Germinal center (tissue), 1 donor: ENCODE results near the gene ABI1.
"Not testable (repeated sequence)": the region's sequence is repeated elsewhere in the genome, so short reads cannot be mapped to it uniquely, and the experiment has no call there.

Experiments used
- DNase-seq: peaks from one replicate; pipeline ENCODE4 v3.0.0; 2012; ENCODE audit warnings: mixed read lengths, low spot score

Gene ABI1

GRCh38 chr10:26860443-26861204 is at the start of gene ABI1:
Gene ABI1, minus strand, starts transcription at chr10:26860958. Its CDS starts 95 bp downstream, at chr10:26860863.
- DNase-seq: peak; percentile 95

GRCh38 chr10:26909753-26910152 is 49.0 kb upstream of the ABI1 start:
- no peak for DNase-seq

- not testable (repeated sequence) for DNase-seq
These were observed 44.6 kb upstream of the ABI1 start for GRCh38 chr10:26905253-26905781.

- no peak for DNase-seq
These were observed 42.9 kb upstream of the ABI1 start for GRCh38 chr10:26903431-26904217.

GRCh38 chr10:26892306-26892923 is 31.7 kb upstream of the ABI1 start:
- DNase-seq: not testable (repeated sequence)

GRCh38 chr10:26890956-26891355 is 30.2 kb upstream of the ABI1 start:
- DNase-seq: peak; percentile 17

- no peak for DNase-seq
These were observed 27.0 kb upstream of the ABI1 start for GRCh38 chr10:26887611-26888215.

GRCh38 chr10:26881600-26882331 is 21.0 kb upstream of the ABI1 start:
- DNase-seq: peak; percentile 40

- no peak for DNase-seq
These were observed 19.0 kb upstream of the ABI1 start for GRCh38 chr10:26879744-26880143.

GRCh38 chr10:26870766-26871165 is 10.0 kb upstream of the ABI1 start:
- DNase-seq: no peak

GRCh38 chr10:26869528-26869927 is 8.8 kb upstream of the ABI1 start:
- no peak for DNase-seq

- no peak for DNase-seq
These were observed 2.8 kb upstream of the ABI1 start for GRCh38 chr10:26863351-26864076.

- no peak for DNase-seq
These were observed 644 bp upstream of the ABI1 start for GRCh38 chr10:26861205-26861998.

GRCh38 chr10:26860102-26860442 is 686 bp downstream of the ABI1 start:
- peak; percentile 23 for DNase-seq

GRCh38 chr10:26859241-26860101 is 1.3 kb downstream of the ABI1 start:
- peak; percentile 8 for DNase-seq

GRCh38 chr10:26858707-26859034 is 2.1 kb downstream of the ABI1 start:
- no peak for DNase-seq

- peak; percentile 19 for DNase-seq
These were observed 2.6 kb downstream of the ABI1 start for GRCh38 chr10:26857991-26858706.

GRCh38 chr10:26857553-26857952 is 3.2 kb downstream of the ABI1 start:
- not testable (repeated sequence) for DNase-seq
